CD4-positive, alpha-beta T cell treated with Interleukin-2 at 100 ng/mL for 4 hours (primary cell): ENCODE results near the gene INCA1.
A peak's percentile ranks its signal among the peaks of the same experiment; 100 is the strongest.
"Not testable (repeated sequence)": the region's sequence is repeated elsewhere in the genome, so short reads cannot be mapped to it uniquely, and the experiment has no call there.

ENCODE experiments used
- DNase-seq: peaks from one replicate; pipeline ENCODE4 v3.0.0-alpha.2; 2020; ENCODE audit warnings: low spot score

INCA1 gene, protein sequence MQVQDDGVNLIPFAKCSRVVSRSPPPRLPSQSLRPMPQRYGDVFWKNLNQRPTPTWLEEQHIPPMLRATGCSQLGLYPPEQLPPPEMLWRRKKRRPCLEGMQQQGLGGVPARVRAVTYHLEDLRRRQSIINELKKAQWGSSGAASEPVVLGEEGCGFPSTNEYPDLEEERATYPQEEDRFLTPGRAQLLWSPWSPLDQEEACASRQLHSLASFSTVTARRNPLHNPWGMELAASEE

DNA sequence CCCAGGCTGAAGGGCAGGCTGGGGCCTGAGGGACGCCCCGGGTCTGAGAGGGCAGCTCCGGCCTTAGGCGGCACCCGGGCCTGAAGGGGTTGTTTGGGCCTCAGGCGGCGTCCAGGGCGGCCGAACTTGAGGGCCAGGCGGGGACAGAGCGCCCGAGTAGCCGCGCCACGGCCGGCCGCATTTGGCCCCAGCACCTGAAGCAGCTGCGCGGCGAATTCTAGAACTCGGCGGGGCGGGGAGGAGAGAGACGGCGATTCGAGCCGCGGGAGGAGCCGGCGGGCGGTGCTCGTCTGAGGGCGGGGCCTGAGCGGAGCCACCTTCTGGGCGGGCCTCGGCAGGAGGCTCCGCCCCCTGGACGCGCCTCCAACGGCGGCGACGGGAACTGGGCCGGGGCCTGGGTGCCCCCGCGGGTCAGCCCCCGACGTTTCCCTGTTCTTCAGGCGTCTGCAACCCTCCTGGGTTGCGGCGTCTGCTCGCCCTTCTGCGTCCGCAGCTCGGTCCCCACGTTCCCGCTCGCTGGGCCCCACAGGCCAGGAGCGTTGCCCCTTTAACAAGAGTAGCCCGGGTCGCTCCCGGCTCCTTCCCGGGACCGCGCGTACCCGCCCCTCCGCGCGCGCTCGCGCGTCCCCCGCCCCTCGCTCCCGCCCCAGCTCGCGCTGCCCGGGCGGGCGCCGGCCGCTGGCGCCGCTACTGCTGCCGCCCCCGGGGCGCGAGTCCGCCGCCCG lies at the start of gene INCA1, which contains the start of gene KIF1C:
TSS of gene INCA1 (minus strand) at position 221 of the 725 bp plus-strand sequence. CDS start 3,085 bp downstream, outside the sequence.
TSS of gene KIF1C (plus strand) at position 649 of the 725 bp plus-strand sequence. CDS start 2,297 bp downstream, outside the sequence.
- peak; percentile 91 for DNase-seq

DNA sequence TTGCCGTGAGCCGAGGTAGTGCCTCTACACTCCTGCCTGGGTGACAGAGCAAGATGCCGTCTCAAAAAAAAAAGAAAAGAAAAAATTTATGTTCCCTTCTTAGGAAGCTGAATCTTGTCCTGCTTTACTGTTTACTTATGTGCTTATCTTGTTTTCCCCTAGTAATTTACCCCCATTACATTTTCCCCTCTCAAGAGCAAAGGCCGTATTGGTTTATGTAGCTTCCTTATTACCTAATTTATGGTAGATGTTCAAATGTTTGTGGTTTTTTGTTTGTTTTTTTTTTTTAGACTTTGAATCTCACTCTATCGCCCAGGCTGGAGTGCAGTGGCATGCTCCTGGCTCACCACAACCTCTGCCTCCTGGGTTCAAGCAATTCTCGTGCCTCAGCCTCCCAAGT lies 48.2 kb upstream of the INCA1 start:
- no peak for DNase-seq

DNA sequence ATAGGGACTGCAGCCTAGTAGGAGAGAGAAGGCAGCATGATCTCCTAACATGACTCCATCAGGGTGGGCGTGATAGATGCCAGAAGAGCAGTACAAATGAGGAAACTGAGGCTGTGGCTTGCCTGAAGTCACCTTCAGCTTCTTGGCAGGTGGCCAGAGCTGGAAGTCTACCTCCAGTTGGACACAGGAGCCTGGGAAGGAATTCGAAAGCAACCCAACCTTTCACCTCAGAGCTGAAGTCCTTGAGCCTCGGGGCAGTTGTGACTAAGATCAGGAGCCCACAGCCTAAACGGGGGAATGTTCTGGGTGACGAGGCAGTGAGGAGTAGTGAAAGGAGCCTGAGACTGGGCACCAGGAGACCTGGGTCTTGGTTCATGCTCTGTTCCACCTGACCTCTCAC lies 47.3 kb upstream of the INCA1 start:
- DNase-seq, result no peak

DNA sequence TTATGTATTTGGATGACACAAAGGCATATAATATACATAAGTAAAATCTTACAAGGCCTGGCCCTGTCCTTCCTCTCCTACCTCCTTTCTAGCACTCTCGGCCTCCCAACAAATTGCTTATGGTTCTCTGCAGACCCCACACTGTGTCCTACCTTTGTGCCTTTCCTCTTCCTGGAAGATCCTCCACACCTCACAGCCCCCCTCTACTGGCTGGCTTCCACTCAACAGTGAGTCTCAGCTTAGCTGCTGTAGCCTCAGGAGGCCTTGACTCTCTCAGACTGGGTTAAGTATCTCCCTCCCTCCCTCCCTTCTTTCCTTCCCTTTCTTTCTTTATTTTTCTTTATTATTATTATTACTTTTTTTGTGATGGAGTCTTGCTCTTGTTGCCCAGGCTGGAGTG lies 46.2 kb upstream of the INCA1 start:
- no peak for DNase-seq

DNA sequence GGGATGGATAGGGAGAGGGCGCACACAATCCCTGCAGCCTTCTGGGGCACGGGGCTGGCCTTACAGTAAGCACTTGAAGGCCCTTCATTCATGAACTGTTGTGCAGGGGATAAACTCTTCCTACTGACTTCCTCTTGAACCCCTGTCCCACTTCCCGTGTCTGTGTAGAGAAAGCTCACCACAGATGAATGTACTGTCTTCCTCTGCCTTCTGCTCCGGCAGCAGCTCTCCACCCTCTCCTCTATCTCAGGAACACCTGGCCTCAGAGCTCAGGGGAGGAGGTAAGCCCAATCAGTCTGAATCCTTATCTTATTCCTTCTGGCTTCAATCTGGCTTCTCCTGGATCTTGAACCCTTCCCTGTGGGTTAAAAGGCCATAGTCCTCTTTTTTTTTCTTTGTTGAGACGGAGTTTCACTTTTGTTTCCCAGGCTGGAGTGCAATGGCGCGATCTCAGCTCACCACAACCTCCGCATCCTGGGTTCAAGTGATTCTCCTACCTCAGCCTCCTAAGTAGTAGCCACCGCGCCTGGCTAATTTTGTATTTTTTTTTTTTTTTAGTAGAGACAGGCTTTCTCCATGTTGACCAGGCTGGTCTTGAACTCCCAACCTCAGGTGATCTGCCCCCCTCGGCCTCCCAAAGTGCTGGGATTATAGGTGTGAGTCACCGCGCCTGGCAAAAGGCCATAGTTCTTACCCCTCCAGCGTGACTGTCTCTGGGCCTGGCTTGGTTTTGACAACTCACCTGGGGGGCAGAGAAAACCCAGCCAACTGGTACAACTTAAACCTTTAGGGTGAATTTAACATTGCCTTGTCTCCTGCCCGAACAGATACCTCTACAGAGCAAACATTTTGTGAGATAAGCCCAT lies 45.1 kb upstream of the INCA1 start:
- DNase-seq, result peak; percentile 59

DNA sequence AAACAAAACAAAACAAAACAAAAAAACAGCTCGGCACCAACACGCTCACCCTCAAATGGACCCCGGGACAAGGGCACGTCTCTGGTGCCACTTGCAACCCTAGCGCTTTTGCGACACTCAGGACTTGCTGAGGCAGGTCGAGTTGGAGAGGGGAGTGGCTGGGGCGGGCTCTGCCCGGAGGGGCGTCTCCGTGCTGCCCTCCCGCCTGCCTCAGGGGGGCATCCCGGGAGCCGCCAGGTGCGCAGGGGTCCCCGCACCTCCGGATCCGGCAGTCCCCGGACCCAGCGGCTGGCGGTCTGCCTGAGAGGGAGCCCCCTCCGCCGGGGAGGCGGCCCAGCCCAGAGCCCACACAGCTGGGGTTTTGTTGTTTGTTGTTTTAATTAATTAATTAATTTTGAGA lies 38.0 kb upstream of the INCA1 start, which contains the start of gene SLC52A1:
TSS of gene SLC52A1 (minus strand) at position 112 of the 400 bp plus-strand sequence. CDS start 820 bp downstream, outside the sequence.
- DNase-seq, result no peak

DNA sequence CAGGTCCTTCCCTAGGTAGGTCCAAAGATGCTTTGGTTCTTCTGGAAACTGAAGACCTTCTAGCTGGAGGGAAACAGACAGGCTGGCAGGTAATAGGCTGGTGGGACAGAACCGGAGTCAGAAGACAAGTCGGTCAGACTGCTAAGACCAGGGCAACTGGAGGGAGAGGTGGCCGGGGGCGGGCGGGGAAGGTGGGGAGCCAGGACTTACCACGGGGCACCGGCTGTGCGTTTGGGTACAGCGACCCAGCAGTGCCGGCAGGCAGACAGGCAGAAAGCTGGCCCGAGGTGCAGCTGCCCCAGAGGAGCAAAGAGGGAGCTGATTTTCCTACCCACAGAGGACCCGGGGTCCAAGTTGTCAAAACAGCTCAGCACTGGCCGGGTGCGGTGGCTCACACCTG lies 37.3 kb upstream of the INCA1 start:
- no peak for DNase-seq

DNA sequence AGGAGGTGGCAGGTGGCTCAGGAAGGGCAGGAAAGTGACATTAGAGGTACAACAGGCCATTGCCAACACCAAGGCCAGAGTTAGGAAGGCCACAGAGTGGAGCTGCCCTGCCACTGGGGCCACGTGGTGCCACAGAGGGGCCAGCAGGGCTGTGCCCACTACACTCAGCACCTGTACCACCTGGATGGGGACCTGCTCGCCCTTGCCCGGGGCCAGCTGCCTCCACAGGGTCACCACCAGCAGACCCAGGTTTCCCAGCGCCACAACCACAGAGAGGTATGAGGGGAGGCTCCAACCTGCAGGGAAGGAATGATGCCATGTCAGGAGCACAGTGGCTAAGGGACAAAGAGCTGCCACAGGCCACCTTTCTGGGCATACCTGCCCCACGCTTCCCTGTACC lies 36.7 kb upstream of the INCA1 start:
- DNase-seq, result no peak

DNA sequence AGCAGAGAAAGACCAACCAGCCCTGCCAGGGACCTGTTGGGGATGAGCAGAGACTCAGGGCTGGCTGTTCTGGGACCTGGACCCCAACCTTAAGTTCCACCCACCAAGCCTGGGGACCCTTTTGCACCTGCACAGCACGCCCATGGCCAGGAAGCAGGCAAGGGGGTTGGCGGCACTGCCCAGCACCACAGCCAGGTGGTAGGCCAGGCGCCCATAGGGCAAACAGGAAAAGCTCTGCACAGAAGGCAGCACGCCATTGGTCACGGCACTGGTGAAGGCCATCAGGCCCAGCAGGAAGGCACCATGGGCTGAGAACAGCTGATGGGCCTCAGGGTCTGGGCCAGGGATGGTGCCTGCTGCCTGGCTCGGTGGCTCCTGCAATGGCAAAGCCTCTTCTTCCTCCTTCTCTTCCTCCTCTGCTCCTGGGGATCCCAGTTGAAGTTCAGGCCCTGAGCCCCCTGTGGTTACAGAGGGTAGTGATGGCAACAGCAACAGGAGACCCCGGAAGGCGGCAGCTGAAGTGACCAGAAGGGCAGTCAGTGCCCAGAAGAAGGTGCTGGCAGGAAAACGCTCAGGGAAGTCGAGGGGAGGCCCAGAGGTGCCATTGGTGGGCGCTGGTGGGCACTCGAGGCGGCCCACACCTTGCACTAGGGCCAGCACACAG lies 36.2 kb upstream of the INCA1 start:
- DNase-seq, result no peak

DNA sequence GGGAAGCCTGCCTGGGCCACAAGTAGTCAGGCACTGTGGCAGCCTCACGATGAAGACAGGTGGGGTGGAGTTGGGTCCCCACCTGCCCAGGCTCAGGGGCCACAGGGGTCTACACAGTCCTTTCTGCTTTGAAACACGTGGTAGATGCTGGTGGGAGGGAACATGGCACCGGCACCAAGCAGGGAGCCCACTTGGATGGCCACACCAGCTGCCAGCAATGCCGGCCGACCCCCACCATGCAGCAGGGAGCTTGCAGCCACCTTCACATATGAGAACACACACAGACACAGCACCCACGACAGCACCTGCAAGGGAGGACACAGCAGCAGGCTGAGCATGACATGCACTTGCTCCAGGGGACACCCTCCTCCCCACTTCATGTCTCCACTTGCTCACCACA lies 35.5 kb upstream of the INCA1 start:
- no peak for DNase-seq

DNA sequence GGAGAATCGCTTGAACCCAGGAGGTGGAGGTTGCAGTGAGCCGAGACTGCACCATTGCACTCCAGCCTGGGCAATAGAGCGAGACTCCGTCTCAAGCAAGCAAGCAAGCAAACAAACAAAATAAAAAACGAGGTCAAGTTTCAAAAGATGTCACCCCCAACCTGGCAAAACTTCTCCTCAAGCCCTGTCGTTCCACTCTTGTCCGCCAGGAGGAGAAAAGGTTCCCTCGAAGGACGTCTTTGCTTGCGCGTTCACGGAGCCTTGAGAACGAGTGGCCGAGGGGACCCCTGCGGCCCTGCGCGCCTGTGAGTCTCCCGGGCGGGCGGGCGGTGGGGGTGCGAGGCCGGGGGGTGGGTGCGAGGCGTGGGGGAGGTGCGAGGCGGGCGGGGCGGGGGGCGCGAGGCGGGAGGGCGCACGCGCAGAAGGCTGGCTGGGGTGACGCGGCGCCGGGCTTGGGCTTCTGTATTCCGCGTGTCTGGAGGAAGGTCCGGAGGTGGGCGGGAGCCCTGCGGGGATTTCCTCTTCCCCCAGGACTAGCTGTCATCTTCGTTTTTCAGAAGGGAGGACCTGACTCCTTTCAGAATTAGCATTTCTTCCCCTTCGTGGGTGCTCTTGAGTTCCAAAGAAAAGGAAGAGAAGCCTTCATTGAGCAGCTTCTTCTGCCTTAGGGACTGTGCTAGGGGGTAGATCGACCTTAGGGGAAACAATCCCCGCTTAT lies 34.2 kb upstream of the INCA1 start:
- peak; percentile 89 for DNase-seq

DNA sequence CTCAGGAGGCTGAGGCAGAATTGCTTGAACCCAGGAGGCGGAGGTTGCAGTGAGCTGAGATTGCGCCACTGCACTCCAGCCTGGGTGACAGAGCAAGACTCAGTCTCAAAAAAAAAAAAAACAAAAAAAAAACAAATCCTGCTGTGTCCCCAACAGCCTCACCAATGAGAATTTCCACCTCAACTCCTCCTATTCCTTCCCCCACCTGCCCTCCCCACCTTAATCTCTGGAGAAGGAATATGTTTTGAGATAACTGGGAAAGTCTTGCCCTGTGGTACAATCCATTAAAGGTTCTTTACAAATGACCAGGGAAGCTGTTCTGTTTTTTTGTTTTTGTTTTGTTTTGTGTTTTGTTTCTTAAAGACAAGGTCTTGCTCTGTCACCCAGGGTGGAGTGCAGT lies 32.8 kb upstream of the INCA1 start:
- not testable (repeated sequence) for DNase-seq

DNA sequence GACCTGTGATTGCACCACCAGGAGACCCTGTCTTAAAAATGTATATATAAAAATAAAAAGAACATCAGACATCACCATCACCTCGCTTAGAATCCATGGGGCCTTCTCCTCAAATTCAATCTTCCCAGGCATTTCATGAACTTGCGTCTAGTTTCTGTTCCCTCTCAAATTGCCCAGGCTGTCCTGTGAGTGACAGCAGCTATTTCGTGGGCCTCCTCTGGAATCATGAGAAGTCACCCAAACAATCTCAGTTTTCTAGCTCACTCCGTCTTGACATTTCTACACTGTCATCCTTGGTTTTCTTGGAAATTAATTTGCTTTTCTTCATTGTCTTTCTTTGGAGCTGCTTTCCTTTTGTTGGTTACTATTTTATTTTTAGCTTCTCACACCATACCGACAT lies 30.6 kb upstream of the INCA1 start:
- DNase-seq, result no peak

DNA sequence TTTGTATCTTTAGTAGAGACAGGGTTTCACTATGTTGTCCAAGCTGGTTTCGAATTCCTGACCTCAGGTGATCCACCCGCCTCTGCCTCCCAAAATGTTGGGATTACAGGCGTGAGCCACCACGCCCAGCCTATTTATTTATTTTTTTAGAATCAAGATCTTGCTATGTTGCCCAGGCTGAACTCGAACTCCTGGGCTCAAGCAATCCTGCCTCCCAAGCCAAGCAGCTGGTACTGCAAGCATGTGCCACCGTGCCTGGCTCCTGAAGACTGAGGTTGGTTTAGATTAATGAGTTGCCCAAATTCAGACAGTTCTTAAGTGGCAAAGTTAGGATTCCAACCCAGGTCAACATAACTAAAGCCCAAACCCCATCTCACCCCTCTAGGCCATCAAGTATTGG lies 30.0 kb upstream of the INCA1 start:
- DNase-seq, result no peak

DNA sequence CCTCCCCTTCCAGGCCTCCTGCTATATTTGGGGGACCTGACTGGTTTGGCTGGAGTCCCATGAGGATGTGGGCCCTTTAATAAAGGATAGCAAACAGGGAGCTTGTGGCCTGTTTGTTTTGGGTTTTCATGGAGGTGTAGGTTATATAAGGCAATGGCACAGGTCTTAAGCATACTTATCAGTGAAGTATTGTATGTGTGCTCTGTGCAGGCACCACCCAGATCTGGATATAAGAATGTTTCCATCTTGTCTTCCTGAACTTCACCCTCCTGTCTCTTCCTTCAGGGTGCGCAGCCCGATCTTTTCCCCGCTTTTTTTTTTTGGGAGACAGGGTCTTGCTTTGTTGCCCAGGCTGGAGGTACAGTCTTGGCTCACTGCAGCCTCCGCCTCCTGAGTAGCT lies 27.3 kb upstream of the INCA1 start:
- DNase-seq, result no peak

DNA sequence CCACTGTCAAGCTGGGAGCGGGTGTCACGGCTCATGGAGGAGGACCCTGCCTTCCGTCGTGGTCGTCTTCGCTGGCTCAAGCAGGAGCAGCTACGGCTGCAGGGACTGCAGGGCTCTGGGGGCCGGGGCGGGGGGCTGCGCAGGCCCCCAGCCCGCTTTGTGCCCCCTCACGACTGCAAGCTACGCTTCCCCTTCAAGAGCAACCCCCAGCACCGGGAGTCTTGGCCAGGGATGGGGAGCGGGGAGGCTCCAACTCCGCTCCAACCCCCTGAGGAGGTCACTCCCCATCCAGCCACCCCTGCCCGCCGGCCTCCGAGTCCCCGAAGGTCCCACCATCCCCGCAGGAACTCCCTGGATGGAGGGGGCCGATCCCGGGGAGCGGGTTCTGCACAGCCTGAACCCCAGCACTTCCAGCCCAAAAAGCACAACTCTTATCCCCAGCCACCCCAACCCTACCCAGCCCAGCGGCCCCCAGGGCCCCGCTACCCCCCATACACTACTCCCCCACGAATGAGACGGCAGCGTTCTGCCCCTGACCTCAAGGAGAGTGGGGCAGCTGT lies 26.3 kb upstream of the INCA1 start:
- DNase-seq, result no peak

DNA sequence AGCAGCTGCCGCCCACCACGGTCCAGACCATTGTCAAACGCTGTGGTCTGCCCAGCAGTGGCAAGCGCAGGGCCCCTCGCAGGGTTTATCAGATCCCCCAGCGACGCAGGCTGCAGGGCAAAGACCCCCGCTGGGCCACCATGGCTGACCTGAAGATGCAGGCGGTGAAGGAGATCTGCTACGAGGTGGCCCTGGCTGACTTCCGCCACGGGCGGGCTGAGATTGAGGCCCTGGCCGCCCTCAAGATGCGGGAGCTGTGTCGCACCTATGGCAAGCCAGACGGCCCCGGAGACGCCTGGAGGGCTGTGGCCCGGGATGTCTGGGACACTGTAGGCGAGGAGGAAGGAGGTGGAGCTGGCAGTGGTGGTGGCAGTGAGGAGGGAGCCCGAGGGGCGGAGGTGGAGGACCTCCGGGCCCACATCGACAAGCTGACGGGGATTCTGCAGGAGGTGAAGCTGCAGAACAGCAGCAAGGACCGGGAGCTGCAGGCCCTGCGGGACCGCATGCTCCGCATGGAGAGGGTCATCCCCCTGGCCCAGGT lies 24.9 kb upstream of the INCA1 start:
- no peak for DNase-seq

DNA sequence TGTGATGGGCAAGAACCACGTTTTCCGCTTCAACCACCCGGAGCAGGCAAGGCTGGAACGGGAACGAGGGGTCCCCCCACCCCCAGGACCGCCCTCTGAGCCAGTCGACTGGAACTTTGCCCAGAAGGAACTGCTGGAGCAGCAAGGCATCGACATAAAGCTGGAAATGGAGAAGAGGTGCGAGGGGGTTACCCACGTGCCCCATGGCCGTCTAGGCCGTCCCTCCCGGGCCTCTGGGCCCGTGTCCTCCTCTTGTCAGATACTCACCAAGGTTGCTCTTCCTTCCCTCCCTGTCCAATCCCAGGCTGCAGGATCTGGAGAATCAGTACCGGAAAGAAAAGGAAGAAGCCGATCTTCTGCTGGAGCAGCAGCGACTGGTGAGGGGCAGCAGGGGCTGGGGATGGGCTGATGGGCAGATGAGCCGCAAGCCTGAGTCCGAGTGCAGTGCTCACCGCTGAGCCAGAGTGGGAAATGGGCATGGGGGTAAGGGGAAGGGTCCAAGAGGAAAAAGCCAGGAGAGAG lies 23.2 kb upstream of the INCA1 start:
- DNase-seq, result no peak

DNA sequence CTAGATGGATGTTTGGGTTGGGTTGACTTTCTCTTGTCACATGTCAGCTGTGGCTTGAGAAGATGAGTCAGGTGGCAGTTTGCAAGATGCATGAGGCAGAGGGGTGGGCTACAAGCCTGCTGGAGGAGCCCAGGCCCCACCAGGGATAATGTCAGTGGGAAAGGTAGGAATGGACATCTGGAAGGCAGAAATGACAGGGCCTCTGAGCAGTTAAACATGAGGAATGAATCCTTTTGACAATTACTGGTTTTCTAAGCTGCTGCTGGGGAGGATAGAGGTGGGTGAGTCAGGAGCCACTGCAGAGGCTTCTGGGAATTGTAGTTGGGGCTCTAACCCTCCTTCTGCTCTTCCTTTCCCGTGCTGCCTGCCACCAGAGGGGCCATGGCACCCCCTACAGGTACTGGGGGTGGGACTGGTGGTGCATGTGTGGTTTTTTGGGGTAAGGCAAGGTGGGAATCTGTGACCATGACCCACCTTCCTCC lies 22.2 kb upstream of the INCA1 start:
- DNase-seq, result peak; percentile 39

DNA sequence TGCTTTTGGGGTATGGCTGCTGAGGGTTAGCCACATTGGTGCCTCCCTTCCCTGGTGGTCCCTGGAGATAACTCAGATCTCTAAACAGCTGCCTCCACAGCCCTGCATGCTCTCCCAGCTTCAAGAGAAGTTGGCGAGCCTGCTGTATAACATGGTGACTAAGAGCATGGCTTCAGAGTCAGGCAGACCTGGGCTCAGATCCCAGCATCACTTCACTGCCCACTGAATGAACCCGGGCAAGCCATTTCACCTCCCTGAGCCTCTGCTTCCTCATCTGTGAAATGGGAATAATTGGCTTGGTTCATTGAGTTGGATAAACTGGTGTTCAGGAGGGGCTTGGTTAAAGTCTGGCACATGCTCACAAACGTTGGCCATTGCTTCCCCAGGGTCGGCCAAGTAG lies 17.0 kb upstream of the INCA1 start:
- DNase-seq, result no peak
